ENCODE data around the gene SEC31A. TPM values are rescaled to one million over a fixed set of nuclear protein-coding genes. Genes with fewer than 3 reads are reported as not detected.

Gene SEC31A
- total and polyA plus RNA-seq, 2 of the 4 experiments (the other 2 are of a cell fraction): 278 to 366 TPM

DNA sequence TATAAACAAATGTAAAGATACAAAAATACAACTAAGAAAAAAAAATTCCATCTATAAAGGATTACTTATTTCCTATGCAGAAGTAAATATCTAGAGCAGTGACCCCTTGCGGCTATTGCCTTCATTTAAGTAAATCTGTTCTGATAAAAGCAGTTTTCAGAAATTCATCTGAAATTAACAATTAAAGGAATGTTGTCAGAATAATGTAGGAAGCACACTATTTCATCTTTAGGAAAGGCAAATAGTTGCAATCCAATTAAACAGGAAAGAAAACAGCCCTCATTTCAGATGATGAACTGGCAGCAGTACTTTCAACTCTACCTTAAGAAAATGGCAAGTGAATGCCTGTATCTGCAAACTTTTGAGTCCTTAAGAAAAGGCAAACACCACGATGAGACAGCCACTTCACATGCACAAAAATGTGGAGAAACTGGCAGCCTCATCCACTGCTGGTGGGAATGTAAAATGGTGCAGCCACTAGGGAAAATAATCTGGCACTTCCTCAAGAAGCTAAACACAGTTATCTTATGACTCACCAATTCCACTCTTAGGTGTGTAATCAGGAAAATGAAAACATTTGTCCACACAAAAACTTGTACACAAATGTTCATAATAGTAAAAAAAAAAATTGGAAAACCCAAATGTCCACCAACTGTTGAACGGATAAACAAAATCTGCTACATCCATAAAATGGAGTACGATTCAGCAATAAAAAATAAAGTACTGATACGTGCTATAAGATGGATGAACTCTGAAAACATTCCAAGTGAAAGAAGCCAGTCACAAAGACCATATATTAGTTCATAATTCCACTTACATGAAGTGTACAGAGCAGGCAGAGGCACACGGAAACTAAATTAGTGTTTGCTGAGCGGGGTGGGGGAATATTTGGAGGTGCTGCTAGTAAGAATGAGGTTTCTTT is 7.6 kb upstream of the SEC31A start:
- peak overlapping the region; percentile 42; the same call in 1 of the 2 replicates for H4K5ac ChIP-seq (ENCODE audit: low read depth, low read length)
- peak overlapping the region; percentile 69 for H3K4me3 ChIP-seq (ENCODE audit: insufficient read depth, low read depth, low read length)
- H3K79me1 ChIP-seq (ENCODE audit: low read depth in 1 of 2, low read length in 2 of 2): peaks cover 5 to 23% of the 10 kb centered on the region in 2 experiments; a peak in 2 of 4 replicates
- peak overlapping the region; percentile 65; the same call in 1 of the 2 replicates for H3K14ac ChIP-seq (replicated peaks; ENCODE audit: low read depth, low read length)
- H4K8ac ChIP-seq (ENCODE audit: low read depth in 2 of 2, low read length in 2 of 2): peak overlapping the region in 1 of 2 experiments; percentile 57; a peak in 2 of 4 replicates
- H3K36me3 ChIP-seq (ENCODE audit: control insufficient read depth, insufficient read depth, low read length): peaks cover 4% of the 10 kb centered on the region
- ATAC-seq (ENCODE audit: low read depth): peak; percentile 3; the same call in 1 of the 2 replicates
- peak overlapping the region; percentile 13 for H2AK9ac ChIP-seq (replicated peaks; ENCODE audit: low read depth, low read length, poor library complexity)
- intact Hi-C loops (cut with micrococcal nuclease) (loop anchor here (2.0 kb wide), 1 partner anchor 436 kb away; no protein-coding TSS in a partner anchor), dilution Hi-C loops (cut with HindIII; ENCODE audit: low sequenced_read_pairs, unreplicated experiment) (no loop called here), in situ Hi-C loops (cut with MboI; ENCODE audit: low sequenced_read_pairs) (no loop called here)
- H4K20me1 ChIP-seq (ENCODE audit: insufficient read depth, low read length): peaks cover 6% of the 10 kb centered on the region; the same call in 1 of the 2 replicates
- H3K18ac ChIP-seq (ENCODE audit: low read depth, low read length): peak overlapping the region; percentile 47; the same call in 1 of the 2 replicates
- H3K9me1 ChIP-seq (ENCODE audit: insufficient read depth, low read length): peaks cover 2% of the 10 kb centered on the region; the same call in 1 of the 2 replicates
- CTCF ChIA-PET: interaction anchor here (0.6 to 1.0 kb wide), 5 partner anchors 9 to 384 kb away, joined by 3 read pairs; no protein-coding TSS in a partner anchor
- H3K9ac ChIP-seq (ENCODE audit: low read depth, low read length): peak overlapping the region; percentile 86
- peak overlapping the region; percentile 61; the same call in 1 of the 2 replicates for H3K23ac ChIP-seq (ENCODE audit: low read depth, low read length)
- H2AFZ ChIP-seq (replicated peaks; ENCODE audit: low read length, poor library complexity): no peak overlapping the region
- peak overlapping the region; percentile 49 for H3K4ac ChIP-seq (ENCODE audit: low read depth, low read length)
- no peaks in the 10 kb centered on the region for H3K4me1 ChIP-seq (ENCODE audit: control insufficient read depth, insufficient read depth, low read length)
- H3K56ac ChIP-seq (ENCODE audit: extremely low read depth, insufficient read depth, low read length): peak overlapping the region; percentile 14; the same call in 1 of the 2 replicates
- H3K27ac ChIP-seq (ENCODE audit: insufficient read depth, low read length): peak overlapping the region; percentile 79; the same call in 1 of the 2 replicates
- no CpG with 5 or more reads among the region's 7 CpGs for WGBS, 2 experiments (ENCODE audit: extremely low coverage in 2 of 2, insufficient read length in 1 of 2)
- H3K9me3 ChIP-seq (ENCODE audit: control insufficient read depth, insufficient read depth, low read length): no peaks in the 10 kb centered on the region
- POLR2A ChIA-PET (ENCODE audit: unreplicated experiment): no interaction called here
- no peak overlapping the region; the same call in 1 of the 2 replicates for H2AK5ac ChIP-seq (ENCODE audit: low read depth, low read length)
- H3K27me3 ChIP-seq (ENCODE audit: control insufficient read depth, insufficient read depth, low read length): no peaks in the 10 kb centered on the region
- peak overlapping the region; percentile 96 for H2BK5ac ChIP-seq (ENCODE audit: low read depth, low read length, poor library complexity, severe bottlenecking)
- H2BK120ac ChIP-seq (ENCODE audit: low read depth, low read length): peak overlapping the region; percentile 26; the same call in 1 of the 2 replicates
- peak; percentile 91 for DNase-seq
- peak overlapping the region; percentile 97 for H3K4me2 ChIP-seq (ENCODE audit: low read depth, low read length)
- no peak overlapping the region for H4K91ac ChIP-seq (ENCODE audit: insufficient read depth, low read depth, low read length)
- no TSS peak for BruUV-seq (replicated peaks)
- H2BK20ac ChIP-seq (ENCODE audit: low read depth, low read length): no peak overlapping the region
- H2BK15ac ChIP-seq (ENCODE audit: low read depth, low read length): no peak overlapping the region
- TF ChIP-seq BHLHE40 (IDR thresholded peaks at IDR 0.05; ENCODE audit: low read depth, low read length) (no peak), MAZ (IDR thresholded peaks at IDR 0.05; ENCODE audit: borderline replicate concordance, low read depth, low read length) (no peak), SMC3 (IDR thresholded peaks at IDR 0.05; ENCODE audit: low read depth, low read length) (no peak), POLR2A (IDR thresholded peaks at IDR 0.05; ENCODE audit: low read depth, low read length) (no peak), CEBPB (IDR thresholded peaks at IDR 0.05; ENCODE audit: low read depth, low read length) (no peak), CHD1 (IDR thresholded peaks at IDR 0.05; ENCODE audit: low read depth, low read length) (0 out of 2 replicates have a peak, but pooled peaks have one; percentile 16), MAFK (IDR thresholded peaks at IDR 0.05; ENCODE audit: low read depth, low read length) (no peak), RAD21 (IDR thresholded peaks at IDR 0.05; ENCODE audit: low read length) (peak; percentile 25; the same call in 1 of the 2 replicates), RCOR1 (IDR thresholded peaks at IDR 0.05; ENCODE audit: insufficient replicate concordance, low read length) (no peak), MXI1 (IDR thresholded peaks at IDR 0.05; ENCODE audit: borderline replicate concordance, low read depth, low read length) (peak; percentile 18; the same call in 1 of the 2 replicates)
- TF ChIP-seq, protein P1, sequence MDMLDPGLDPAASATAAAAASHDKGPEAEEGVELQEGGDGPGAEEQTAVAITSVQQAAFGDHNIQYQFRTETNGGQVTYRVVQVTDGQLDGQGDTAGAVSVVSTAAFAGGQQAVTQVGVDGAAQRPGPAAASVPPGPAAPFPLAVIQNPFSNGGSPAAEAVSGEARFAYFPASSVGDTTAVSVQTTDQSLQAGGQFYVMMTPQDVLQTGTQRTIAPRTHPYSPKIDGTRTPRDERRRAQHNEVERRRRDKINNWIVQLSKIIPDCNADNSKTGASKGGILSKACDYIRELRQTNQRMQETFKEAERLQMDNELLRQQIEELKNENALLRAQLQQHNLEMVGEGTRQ (IDR thresholded peaks at IDR 0.05; ENCODE audit: low read depth, low read length): no peak
- TF ChIP-seq, protein P2, sequence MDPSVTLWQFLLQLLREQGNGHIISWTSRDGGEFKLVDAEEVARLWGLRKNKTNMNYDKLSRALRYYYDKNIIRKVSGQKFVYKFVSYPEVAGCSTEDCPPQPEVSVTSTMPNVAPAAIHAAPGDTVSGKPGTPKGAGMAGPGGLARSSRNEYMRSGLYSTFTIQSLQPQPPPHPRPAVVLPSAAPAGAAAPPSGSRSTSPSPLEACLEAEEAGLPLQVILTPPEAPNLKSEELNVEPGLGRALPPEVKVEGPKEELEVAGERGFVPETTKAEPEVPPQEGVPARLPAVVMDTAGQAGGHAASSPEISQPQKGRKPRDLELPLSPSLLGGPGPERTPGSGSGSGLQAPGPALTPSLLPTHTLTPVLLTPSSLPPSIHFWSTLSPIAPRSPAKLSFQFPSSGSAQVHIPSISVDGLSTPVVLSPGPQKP (IDR thresholded peaks at IDR 0.05; ENCODE audit: borderline replicate concordance, low read depth, low read length): no peak

All from IMR-90 (cell line).